ENCODE measurements around the gene MBD4.
"Not testable (repeated sequence)": the region's sequence is repeated elsewhere in the genome, so short reads cannot be mapped to it uniquely, and the experiment has no call there.

Gene MBD4

GRCh38 chr3:129428376-129429079 lies 11.2 kb downstream of the MBD4 start, which contains the start of gene EFCAB12:
EFCAB12 (minus strand) TSS chr3:129428636; CDS start chr3:129428488, 148 bp downstream.
- DNase-seq, result peak; percentile 73

- DNase-seq, result no peak
Observed at GRCh38 chr3:129428007-129428375, 11.8 kb downstream of the MBD4 start.

- DNase-seq, result no peak
Observed at GRCh38 chr3:129425619-129426018, 14.1 kb downstream of the MBD4 start.

GRCh38 chr3:129425213-129425612 lies 14.5 kb downstream of the MBD4 start:
- no peak for DNase-seq

GRCh38 chr3:129424185-129424841 lies 15.4 kb downstream of the MBD4 start:
- DNase-seq, result no peak

GRCh38 chr3:129422897-129423296 lies 16.9 kb downstream of the MBD4 start:
- no peak for DNase-seq

- no peak for DNase-seq
Observed at GRCh38 chr3:129421988-129422745, 17.6 kb downstream of the MBD4 start.

GRCh38 chr3:129421236-129421883 lies 18.4 kb downstream of the MBD4 start:
- no peak for DNase-seq

- no peak for DNase-seq
Observed at GRCh38 chr3:129419476-129419875, 20.3 kb downstream of the MBD4 start.

- DNase-seq, result no peak
Observed at GRCh38 chr3:129418041-129418973, 21.4 kb downstream of the MBD4 start.

- DNase-seq, result no peak
Observed at GRCh38 chr3:129417326-129417725, 22.4 kb downstream of the MBD4 start.

GRCh38 chr3:129416415-129416814 lies 23.3 kb downstream of the MBD4 start:
- no peak for DNase-seq

GRCh38 chr3:129415830-129416229 lies 23.9 kb downstream of the MBD4 start:
- no peak for DNase-seq

- no peak for DNase-seq
Observed at GRCh38 chr3:129415378-129415777, 24.4 kb downstream of the MBD4 start.

GRCh38 chr3:129413687-129414506 lies 25.9 kb downstream of the MBD4 start:
- DNase-seq, result no peak

GRCh38 chr3:129413238-129413637 lies 26.5 kb downstream of the MBD4 start:
- DNase-seq, result not testable (repeated sequence)

GRCh38 chr3:129412542-129413198 lies 27.1 kb downstream of the MBD4 start:
- DNase-seq, result no peak

GRCh38 chr3:129410971-129411370 lies 28.8 kb downstream of the MBD4 start:
- DNase-seq, result no peak

- no peak for DNase-seq
Observed at GRCh38 chr3:129409541-129409940, 30.2 kb downstream of the MBD4 start.

GRCh38 chr3:129404610-129405009 lies 35.1 kb downstream of the MBD4 start:
- no peak for DNase-seq

- DNase-seq, result no peak
Observed at GRCh38 chr3:129404130-129404529, 35.6 kb downstream of the MBD4 start.

Data from 8988T (cell line).